Right lobe of liver (tissue), 4 donors: Measurements from ENCODE around the gene AMBRA1.

Experiments used
- CTCF ChIP-seq, 4 donors: fragments of 200-600 bp in 3 of 4; fragments of 450-650 bp in 1 of 4; IDR thresholded peaks; one replicate each; pipeline versions ENCODE4 v1.5.1 to v1.8.0; 2016 to 2022; ENCODE audit warnings: antibody characterized with exemption in 4 of 4, mild to moderate bottlenecking in 2 of 4
- POLR2A ChIP-seq: fragments of 450-650 bp; IDR thresholded peaks from one replicate; pipeline ENCODE4 v1.6.1; 2017; ENCODE audit warnings: antibody characterized with exemption, mild to moderate bottlenecking
- donor health status: DM: no; HTN: no; CAD: no.
- donor health status: DM: no; HTN: no; CAD: no.
- donor health status: DM: no; HTN: yes; CAD: no.

- TF ChIP-seq CTCF (IDR thresholded peaks at IDR 0.05) (no peak), POLR2A (no peak)
Observed at GRCh38 chr11:46535688-46536087, 58.1 kb downstream of the AMBRA1 start.
